HEK293T (cell line): ENCODE data around the gene HMBS.

Experiments used
- BHLHE40 ChIP-seq: fragments of 450-650 bp; IDR thresholded peaks from 2 replicates; pipeline ENCODE4 v1.6.1; 2016; ENCODE audit warnings: mild to moderate bottlenecking, moderate library complexity, borderline replicate concordance
- CTBP1 ChIP-seq: fragments of 450-650 bp; IDR thresholded peaks from 2 replicates; pipeline ENCODE4 v1.6.1; 2016; ENCODE audit warnings: borderline replicate concordance
- ELF4 ChIP-seq: fragments of 450-650 bp; IDR thresholded peaks from 2 replicates; pipeline ENCODE4 v1.6.1; 2017; ENCODE audit warnings: antibody characterized with exemption
- FOXA1 ChIP-seq: fragments of 450-650 bp; IDR thresholded peaks from 2 replicates; pipeline ENCODE4 v1.6.1; 2016; ENCODE audit warnings: mild to moderate bottlenecking
- FOXM1 ChIP-seq: fragments of 450-650 bp; IDR thresholded peaks from 2 replicates; pipeline ENCODE4 v1.6.1; 2017; ENCODE audit warnings: mild to moderate bottlenecking, borderline replicate concordance
- HDGF ChIP-seq: fragments of 450-650 bp; IDR thresholded peaks from 2 replicates; pipeline ENCODE4 v1.6.1; 2017; ENCODE audit warnings: antibody characterized with exemption, borderline replicate concordance
- LEF1 ChIP-seq: fragments of 450-650 bp; IDR thresholded peaks from 2 replicates; pipeline ENCODE4 v1.6.1; 2017; ENCODE audit warnings: mild to moderate bottlenecking, borderline replicate concordance
- NFRKB ChIP-seq: fragments of 450-650 bp; IDR thresholded peaks from 2 replicates; pipeline ENCODE4 v1.6.1; 2016; ENCODE audit warnings: mild to moderate bottlenecking, moderate library complexity
- SP1 ChIP-seq: fragments of 450-650 bp; IDR thresholded peaks from 2 replicates; pipeline ENCODE4 v1.6.1; 2017
- TARDBP ChIP-seq: fragments of 450-650 bp; IDR thresholded peaks from 2 replicates; pipeline ENCODE4 v1.6.1; 2016
- TF ChIP-seq, protein P1 (sequence below): fragments of 450-650 bp; IDR thresholded peaks from 2 replicates; pipeline ENCODE4 v1.6.1; 2016

DNA sequence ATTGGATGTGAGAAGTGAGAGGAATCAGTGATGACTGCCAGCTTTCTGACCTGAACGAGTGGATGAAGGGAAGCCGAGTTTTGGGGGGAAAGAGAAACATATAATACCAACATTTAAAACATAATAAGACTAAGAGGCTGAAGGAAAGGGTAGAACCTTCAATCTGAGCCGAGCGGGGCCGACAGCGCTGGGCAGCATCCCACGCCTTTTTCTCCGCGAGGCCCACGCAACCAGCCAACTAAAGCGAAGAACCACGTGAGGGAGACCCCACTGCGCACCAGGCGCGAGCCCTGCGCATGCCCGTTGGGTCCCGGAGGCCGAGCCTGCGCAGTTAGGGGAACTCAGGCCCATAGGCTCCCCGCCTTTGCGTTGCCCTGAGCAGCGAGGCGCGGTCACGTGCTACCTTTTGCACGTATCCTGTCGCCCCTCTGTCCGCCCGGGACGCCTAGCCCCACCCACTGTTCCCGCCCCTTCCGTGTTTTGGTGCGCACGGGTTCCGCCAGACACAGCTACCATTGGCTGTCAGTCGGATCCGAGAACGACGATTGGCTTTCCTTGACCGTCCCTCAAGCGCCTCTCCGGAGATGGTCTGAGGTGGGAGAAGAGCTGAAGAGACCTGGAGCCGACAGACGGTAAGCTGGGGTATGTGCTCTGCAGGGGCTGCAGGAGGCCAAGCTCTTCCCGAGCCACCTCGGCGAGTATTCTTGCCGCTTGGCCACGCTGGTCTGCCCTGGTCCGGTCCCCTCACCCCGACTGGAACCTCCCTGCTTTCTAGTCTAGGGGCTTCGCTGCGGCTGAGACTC is 36.5 kb downstream of the HMBS start, which contains the start of gene HINFP:
- TF ChIP-seq HDGF (no peak), CTBP1 (no peak), FOXM1 (no peak), NFRKB (no peak), LEF1 (no peak), FOXA1 (no peak), BHLHE40 (no peak), SP1 (no peak), ELF4 (peak; percentile 63), TARDBP (peak; percentile 67)
- TF ChIP-seq, protein P1, sequence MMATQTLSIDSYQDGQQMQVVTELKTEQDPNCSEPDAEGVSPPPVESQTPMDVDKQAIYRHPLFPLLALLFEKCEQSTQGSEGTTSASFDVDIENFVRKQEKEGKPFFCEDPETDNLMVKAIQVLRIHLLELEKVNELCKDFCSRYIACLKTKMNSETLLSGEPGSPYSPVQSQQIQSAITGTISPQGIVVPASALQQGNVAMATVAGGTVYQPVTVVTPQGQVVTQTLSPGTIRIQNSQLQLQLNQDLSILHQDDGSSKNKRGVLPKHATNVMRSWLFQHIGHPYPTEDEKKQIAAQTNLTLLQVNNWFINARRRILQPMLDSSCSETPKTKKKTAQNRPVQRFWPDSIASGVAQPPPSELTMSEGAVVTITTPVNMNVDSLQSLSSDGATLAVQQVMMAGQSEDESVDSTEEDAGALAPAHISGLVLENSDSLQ, result peak; percentile 99
